Astrocyte (in vitro differentiated cells and primary cell): Measurements from ENCODE around the gene TMEM184B.

Experiments
- EZH2 ChIP-seq: IDR thresholded peaks from 2 replicates; pipeline ENCODE4 v1.6.1; 2012; ENCODE audit warnings: mild to moderate bottlenecking, low read length, inconsistent platforms; ENCODE audit not compliant: insufficient read depth
- TF ChIP-seq, protein P1 (sequence below): IDR thresholded peaks from 2 replicates; pipeline ENCODE4 v1.5.1; 2011; ENCODE audit warnings: low read depth, mild to moderate bottlenecking, inconsistent platforms, low read length, moderate library complexity; ENCODE audit not compliant: insufficient read depth

DNA sequence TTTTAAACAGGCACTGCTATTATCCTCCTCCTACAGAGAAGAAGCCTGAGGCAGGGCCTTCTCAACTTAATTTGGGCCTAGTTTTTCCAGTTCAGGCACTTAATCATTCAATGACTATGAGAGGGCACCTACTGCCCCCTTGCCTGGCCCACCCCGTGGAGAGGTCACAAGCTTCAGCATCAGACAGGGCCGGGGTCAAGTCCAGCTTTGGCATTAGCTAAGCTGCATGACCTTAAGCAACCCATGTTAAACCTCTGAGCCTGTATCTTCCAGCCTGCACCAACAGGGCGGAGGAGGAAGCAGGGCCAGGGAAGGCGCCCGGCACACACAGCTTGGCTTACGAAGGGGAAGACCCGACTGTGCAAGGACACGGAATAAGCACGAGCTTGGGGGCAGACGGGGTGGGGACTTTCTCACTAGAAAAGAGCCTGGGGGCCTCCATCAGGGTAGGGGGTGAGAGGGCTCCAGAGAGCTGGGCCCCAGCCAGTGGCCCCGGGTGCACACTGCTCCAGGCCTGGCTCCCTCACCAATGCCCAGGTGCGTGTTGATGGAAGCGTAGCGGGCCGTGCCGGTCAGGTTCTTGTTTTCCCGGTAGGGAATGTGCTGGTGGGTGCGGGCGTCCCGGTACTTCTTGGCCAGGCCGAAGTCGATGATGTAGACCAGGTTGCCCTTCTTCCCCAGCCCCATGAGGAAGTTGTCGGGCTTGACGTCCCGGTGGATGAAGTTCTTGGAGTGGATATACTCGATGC lies 27.6 kb upstream of the TMEM184B start:
- no peak for TF ChIP-seq EZH2
- TF ChIP-seq, protein P1, sequence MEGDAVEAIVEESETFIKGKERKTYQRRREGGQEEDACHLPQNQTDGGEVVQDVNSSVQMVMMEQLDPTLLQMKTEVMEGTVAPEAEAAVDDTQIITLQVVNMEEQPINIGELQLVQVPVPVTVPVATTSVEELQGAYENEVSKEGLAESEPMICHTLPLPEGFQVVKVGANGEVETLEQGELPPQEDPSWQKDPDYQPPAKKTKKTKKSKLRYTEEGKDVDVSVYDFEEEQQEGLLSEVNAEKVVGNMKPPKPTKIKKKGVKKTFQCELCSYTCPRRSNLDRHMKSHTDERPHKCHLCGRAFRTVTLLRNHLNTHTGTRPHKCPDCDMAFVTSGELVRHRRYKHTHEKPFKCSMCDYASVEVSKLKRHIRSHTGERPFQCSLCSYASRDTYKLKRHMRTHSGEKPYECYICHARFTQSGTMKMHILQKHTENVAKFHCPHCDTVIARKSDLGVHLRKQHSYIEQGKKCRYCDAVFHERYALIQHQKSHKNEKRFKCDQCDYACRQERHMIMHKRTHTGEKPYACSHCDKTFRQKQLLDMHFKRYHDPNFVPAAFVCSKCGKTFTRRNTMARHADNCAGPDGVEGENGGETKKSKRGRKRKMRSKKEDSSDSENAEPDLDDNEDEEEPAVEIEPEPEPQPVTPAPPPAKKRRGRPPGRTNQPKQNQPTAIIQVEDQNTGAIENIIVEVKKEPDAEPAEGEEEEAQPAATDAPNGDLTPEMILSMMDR = no peak
